ENCODE measurements around the gene PRR14L.

PRR14L gene

DNA sequence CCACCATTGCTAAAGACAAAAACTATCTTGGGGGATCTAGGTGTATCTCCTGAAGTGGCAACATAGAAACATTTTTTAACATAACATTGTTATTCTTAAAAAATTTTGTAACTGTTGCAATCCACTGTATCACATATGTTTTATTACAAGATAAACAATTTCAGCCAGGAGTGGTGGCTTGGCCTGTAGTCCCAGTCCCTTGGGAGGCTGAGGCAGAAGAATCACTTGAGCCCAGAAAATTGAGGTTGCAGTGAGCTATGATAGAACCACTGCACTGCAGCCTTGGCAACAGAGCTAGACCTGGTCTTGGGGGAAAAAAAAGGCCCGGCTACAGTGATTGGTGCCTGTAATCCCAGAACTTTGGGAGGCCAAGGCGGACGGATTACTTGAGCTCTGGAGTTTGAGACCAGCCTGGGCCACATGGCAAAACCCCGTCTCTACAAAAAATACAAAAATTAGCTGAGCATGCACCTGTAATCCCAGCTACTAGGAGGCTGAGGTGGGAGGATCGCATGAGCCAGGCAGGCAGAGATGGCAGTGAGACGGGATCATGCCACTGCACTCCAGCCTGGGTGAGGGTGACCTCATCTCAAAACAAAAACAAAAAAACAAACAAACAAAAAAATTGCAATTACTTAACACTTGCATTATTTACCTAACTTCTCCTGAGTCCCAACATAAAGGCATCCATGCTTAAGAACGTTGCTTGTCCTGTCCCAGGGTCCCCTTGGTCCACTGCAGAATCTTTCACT lies 2.3 kb upstream of the PRR14L start:
- ChIA-PET CTCF (interaction anchor here (1.1 kb wide), 1 partner anchor 86 kb away, joined by 3 read pairs; no protein-coding TSS in a partner anchor), POLR2A (no interaction called here)
- TF ChIP-seq, protein P1, sequence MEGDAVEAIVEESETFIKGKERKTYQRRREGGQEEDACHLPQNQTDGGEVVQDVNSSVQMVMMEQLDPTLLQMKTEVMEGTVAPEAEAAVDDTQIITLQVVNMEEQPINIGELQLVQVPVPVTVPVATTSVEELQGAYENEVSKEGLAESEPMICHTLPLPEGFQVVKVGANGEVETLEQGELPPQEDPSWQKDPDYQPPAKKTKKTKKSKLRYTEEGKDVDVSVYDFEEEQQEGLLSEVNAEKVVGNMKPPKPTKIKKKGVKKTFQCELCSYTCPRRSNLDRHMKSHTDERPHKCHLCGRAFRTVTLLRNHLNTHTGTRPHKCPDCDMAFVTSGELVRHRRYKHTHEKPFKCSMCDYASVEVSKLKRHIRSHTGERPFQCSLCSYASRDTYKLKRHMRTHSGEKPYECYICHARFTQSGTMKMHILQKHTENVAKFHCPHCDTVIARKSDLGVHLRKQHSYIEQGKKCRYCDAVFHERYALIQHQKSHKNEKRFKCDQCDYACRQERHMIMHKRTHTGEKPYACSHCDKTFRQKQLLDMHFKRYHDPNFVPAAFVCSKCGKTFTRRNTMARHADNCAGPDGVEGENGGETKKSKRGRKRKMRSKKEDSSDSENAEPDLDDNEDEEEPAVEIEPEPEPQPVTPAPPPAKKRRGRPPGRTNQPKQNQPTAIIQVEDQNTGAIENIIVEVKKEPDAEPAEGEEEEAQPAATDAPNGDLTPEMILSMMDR (IDR thresholded peaks at IDR 0.05; ENCODE audit: control extremely low read depth, extremely low read depth, low read depth, missing control alignments), result no peak
- no peak for DNase-seq (ENCODE audit: extremely low spot score)

DNA sequence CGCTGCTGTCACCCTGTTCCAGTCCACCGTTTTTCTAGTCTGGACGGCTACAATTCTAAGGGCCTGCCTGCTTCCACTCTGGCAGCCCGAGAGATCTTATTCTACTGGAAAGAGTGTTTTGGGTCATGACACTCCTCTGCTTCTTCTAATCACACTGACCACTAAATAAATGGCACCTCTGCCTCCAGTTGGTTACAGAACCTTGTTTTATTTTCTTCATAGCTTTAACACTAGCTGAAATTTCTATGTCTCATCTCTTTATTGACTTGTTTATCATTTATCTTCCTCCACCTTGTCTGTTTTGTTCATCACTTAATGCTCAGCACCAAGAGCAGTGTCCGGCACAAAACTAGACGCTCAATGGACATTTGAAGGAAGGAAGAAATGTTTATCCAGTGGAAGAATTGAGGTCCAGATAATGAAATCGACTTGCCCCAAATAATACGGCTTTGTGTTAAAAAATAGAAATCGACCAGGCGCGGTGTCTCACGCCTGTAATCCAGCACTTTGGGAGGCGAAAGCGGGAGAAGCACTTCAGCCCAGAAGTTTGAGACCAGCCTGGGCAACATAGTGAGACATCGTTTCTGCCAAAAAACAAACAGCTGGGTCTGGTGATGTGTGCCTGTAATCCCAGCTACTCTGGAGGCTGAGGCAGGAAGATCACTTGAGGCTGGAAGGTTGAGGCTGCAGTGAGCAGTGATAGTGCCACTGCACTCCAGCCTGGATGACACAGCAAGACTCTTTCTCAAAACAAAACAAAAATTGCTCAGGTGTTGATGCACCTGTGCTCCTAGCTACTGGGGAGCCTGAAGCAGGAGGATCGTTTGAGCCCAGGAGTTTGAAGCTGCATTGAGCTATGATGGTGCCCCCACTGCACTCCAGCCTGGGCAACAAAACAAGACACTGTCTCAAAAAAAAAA lies 693 bp upstream of the PRR14L start:
- POLR2A ChIA-PET, result no interaction called here
- CTCF ChIA-PET, result interaction anchor here (0.9 kb wide), 1 partner anchor 8 kb away, joined by 3 read pairs; no protein-coding TSS in a partner anchor
- TF ChIP-seq, protein P1 (IDR thresholded peaks at IDR 0.05; ENCODE audit: control extremely low read depth, extremely low read depth, low read depth, missing control alignments), result no peak
- no peak for DNase-seq (ENCODE audit: extremely low spot score)

DNA sequence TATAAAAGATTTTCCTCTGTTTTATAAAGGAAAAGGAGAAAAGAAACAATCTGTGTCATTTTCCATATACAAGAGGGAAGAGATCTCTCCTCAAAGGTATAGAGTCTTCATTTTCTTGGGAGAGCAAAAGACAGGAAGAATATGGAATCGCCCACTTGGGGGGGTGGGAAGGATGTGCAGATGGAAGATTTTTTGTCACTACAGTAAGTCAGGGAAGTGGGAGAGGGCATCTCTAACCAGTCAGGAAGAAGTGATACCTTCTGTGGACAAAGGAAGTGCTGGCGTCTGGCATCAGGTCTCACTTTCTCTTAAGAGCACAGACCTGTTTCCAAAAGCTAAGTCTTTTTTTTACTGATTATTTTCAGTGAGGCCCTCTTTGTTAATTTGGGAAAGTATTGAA lies 1.4 kb downstream of the PRR14L start:
- TF ChIP-seq, protein P1 (IDR thresholded peaks at IDR 0.05; ENCODE audit: control extremely low read depth, extremely low read depth, low read depth, missing control alignments), result no peak
- ChIA-PET POLR2A (interaction anchor here (0.6 kb wide), 1 partner anchor 44 kb away, joined by 9 read pairs; no protein-coding TSS in a partner anchor), CTCF (interaction anchor here (1.2 kb wide), 1 partner anchor 82 kb away, joined by 3 read pairs; no protein-coding TSS in a partner anchor)
- DNase-seq (ENCODE audit: extremely low spot score), result no peak

DNA sequence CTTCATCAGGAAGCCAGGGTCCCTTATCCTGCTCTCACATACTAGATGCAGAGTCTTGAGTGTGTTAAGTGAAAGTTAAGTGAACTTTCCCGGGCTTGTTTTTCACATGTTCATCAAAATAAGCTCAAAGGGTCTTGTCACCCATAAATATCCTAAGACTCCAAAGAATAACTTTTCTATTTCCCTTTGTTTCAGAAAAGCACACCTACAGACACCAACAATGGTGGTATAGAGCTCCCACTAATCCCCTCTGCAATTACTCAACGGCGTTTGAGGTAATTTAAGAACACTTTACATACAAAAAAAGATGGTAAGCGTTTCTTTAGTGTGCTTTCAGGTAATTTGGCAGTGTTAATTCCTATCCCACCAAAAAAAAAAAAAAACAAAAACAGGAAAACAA lies 2.5 kb downstream of the PRR14L start:
- POLR2A ChIA-PET, result no interaction called here
- CTCF ChIA-PET, result no interaction called here
- DNase-seq (ENCODE audit: extremely low spot score), result no peak
- TF ChIP-seq, protein P1 (IDR thresholded peaks at IDR 0.05; ENCODE audit: control extremely low read depth, extremely low read depth, low read depth, missing control alignments), result no peak

DNA sequence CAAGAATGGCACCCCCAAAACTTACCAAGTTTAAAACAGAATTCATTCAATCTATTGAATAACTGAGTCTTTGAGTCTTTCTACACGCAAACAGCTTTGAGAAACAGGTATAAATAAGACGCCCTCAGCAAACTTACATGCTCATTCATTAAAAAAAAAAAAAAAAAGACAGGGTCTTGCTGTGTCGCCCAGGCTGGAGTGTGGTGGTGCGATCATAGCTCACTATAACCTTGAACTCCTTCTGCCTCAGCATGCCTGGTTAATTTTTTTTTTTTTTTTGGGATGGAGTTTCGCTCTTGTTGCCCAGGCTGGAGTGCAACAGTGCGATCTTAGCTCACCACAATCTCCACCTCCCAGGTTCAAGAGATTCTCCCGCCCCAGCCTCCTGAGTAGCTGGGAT lies 6.1 kb downstream of the PRR14L start:
- CTCF ChIA-PET, result interaction anchor here (1.1 to 1.3 kb wide), 2 partner anchors 204 to 207 kb away, joined by 3 to 5 read pairs; no protein-coding TSS in a partner anchor
- POLR2A ChIA-PET, result interaction anchor here (0.6 kb wide), 1 partner anchor 173 kb away, joined by 4 read pairs; no protein-coding TSS in a partner anchor
- DNase-seq (ENCODE audit: extremely low spot score), result no peak
- TF ChIP-seq, protein P1 (IDR thresholded peaks at IDR 0.05; ENCODE audit: control extremely low read depth, extremely low read depth, low read depth, missing control alignments), result no peak

DNA sequence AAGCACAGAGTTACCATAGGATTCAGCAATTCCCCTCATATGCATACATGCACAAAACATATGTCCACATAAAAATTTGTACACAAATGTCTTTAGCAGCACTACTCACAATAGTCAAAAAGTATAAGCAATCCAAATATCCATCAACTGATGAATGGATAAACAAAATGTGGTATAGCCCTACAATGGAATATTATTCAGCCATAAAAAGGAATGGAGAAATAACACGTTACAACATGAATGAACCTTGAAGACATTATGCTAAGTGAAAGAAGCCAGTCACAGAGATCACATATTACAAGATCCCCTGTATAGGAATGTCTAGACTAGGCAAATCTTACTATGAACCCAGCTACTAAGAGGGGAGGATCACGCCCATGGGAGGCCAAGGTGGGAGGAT lies 7.2 kb downstream of the PRR14L start:
- TF ChIP-seq, protein P1 (IDR thresholded peaks at IDR 0.05; ENCODE audit: control extremely low read depth, extremely low read depth, low read depth, missing control alignments), result no peak
- CTCF ChIA-PET, result no interaction called here
- POLR2A ChIA-PET, result no interaction called here
- no peak for DNase-seq (ENCODE audit: extremely low spot score)

Data from GM10248 (cell line).